ENCODE results near the gene PAM. TPM values are rescaled to one million over a fixed set of nuclear protein-coding genes. Genes with fewer than 3 reads are reported as not detected.

Gene PAM
- total and polyA plus RNA-seq, 3 experiments from 2014 or later: 58.7 to 65.0 (median 59.8) TPM

- Histone ChIP-seq H3K9me3 (ENCODE audit: low read length) (no peaks in the 10 kb centered on the region), H3K36me3 (ENCODE audit: insufficient read depth, low read length) (no peaks in the 10 kb centered on the region), H3K27me3 (ENCODE audit: insufficient read depth, low read length, poor library complexity, severe bottlenecking) (no peaks in the 10 kb centered on the region), H3K4me1 (ENCODE audit: insufficient read depth, low read length) (no peaks in the 10 kb centered on the region), H3K4me3 (ENCODE audit: low read length) (no peak overlapping the region), H3K27ac (ENCODE audit: low read depth, low read length) (no peak overlapping the region)
- H3K27ac Mint-ChIP-seq: no peak overlapping the region
- H3K27me3 Mint-ChIP-seq: no peaks in the 10 kb centered on the region
- no peak overlapping the region for H3K4me3 Mint-ChIP-seq
- ChIA-PET POLR2A (no interaction called here), CTCF (no interaction called here)
- H3K4me1 Mint-ChIP-seq: no peaks in the 10 kb centered on the region
- peaks cover 13 to 41% (median 15%) of the 10 kb centered on the region in 3 donors for H3K36me3 Mint-ChIP-seq
- peaks cover 0 to 2% (median 0%) of the 10 kb centered on the region in 5 donors for H3K9me3 Mint-ChIP-seq
- no peak for DNase-seq
These were observed 250.2 kb downstream of the PAM start for GRCh38 chr5:103005276-103005675.

- no peaks in the 10 kb centered on the region for H3K27me3 ChIP-seq (ENCODE audit: insufficient read depth, low read length, poor library complexity, severe bottlenecking)
- Mint-ChIP-seq H3K4me3 (no peak overlapping the region), H3K36me3 (peaks cover 20 to 45% (median 22%) of the 10 kb centered on the region in 3 donors), H3K4me1 (no peaks in the 10 kb centered on the region), H3K27ac (no peak overlapping the region), H3K27me3 (no peaks in the 10 kb centered on the region), H3K9me3 (peaks cover 0 to 2% (median 0%) of the 10 kb centered on the region in 5 donors)
- ChIA-PET POLR2A (no interaction called here), CTCF (no interaction called here)
- no peak overlapping the region for H3K27ac ChIP-seq (ENCODE audit: low read depth, low read length)
- no peak overlapping the region for H3K4me3 ChIP-seq (ENCODE audit: low read length)
- DNase-seq: no peak
- H3K4me1 ChIP-seq (ENCODE audit: insufficient read depth, low read length): no peaks in the 10 kb centered on the region
- H3K36me3 ChIP-seq (ENCODE audit: insufficient read depth, low read length): no peaks in the 10 kb centered on the region
- H3K9me3 ChIP-seq (ENCODE audit: low read length): no peaks in the 10 kb centered on the region
These were observed 251.8 kb downstream of the PAM start for GRCh38 chr5:103006921-103007320.

- Histone ChIP-seq H3K36me3 (ENCODE audit: insufficient read depth, low read length) (no peaks in the 10 kb centered on the region), H3K9me3 (ENCODE audit: low read length) (no peaks in the 10 kb centered on the region), H3K27ac (ENCODE audit: low read depth, low read length) (no peak overlapping the region), H3K4me3 (ENCODE audit: low read length) (no peak overlapping the region), H3K4me1 (ENCODE audit: insufficient read depth, low read length) (no peaks in the 10 kb centered on the region), H3K27me3 (ENCODE audit: insufficient read depth, low read length, poor library complexity, severe bottlenecking) (no peaks in the 10 kb centered on the region)
- Mint-ChIP-seq H3K4me3 (no peak overlapping the region), H3K9me3 (peaks cover 0 to 2% (median 0%) of the 10 kb centered on the region in 5 donors), H3K36me3 (peaks cover 24 to 53% (median 29%) of the 10 kb centered on the region in 3 donors), H3K27me3 (no peaks in the 10 kb centered on the region), H3K27ac (no peak overlapping the region), H3K4me1 (no peaks in the 10 kb centered on the region)
- CTCF ChIA-PET: no interaction called here
- POLR2A ChIA-PET: no interaction called here
- no peak for DNase-seq
These were observed 255.1 kb downstream of the PAM start for GRCh38 chr5:103010168-103010567.

- DNase-seq: no peak
- no peaks in the 10 kb centered on the region for H3K4me1 ChIP-seq (ENCODE audit: insufficient read depth, low read length)
- no peaks in the 10 kb centered on the region for H3K9me3 Mint-ChIP-seq
- no peak overlapping the region for H3K4me3 Mint-ChIP-seq
- ChIA-PET CTCF (no interaction called here), POLR2A (no interaction called here)
- no peaks in the 10 kb centered on the region for H3K27me3 ChIP-seq (ENCODE audit: insufficient read depth, low read length, poor library complexity, severe bottlenecking)
- no peak overlapping the region for H3K4me3 ChIP-seq (ENCODE audit: low read length)
- no peaks in the 10 kb centered on the region for H3K36me3 ChIP-seq (ENCODE audit: insufficient read depth, low read length)
- no peaks in the 10 kb centered on the region for H3K9me3 ChIP-seq (ENCODE audit: low read length)
- H3K27me3 Mint-ChIP-seq: no peaks in the 10 kb centered on the region
- H3K27ac ChIP-seq (ENCODE audit: low read depth, low read length): no peak overlapping the region
- H3K36me3 Mint-ChIP-seq: peaks cover 23 to 56% (median 24%) of the 10 kb centered on the region in 3 donors
- H3K27ac Mint-ChIP-seq: no peak overlapping the region
- no peaks in the 10 kb centered on the region for H3K4me1 Mint-ChIP-seq
These were observed 258.9 kb downstream of the PAM start for GRCh38 chr5:103013933-103014552.

GRCh38 chr5:103014983-103015382, 259.9 kb downstream of the PAM start:
- H3K36me3 Mint-ChIP-seq: peaks cover 20 to 58% (median 24%) of the 10 kb centered on the region in 3 donors
- ChIA-PET CTCF (no interaction called here), POLR2A (no interaction called here)

GRCh38 chr5:103016167-103016566, 261.1 kb downstream of the PAM start:
- CTCF ChIA-PET: no interaction called here
- Histone ChIP-seq H3K4me3 (ENCODE audit: low read length) (no peak overlapping the region), H3K36me3 (ENCODE audit: insufficient read depth, low read length) (no peaks in the 10 kb centered on the region), H3K27ac (ENCODE audit: low read depth, low read length) (no peak overlapping the region), H3K4me1 (ENCODE audit: insufficient read depth, low read length) (no peaks in the 10 kb centered on the region), H3K9me3 (ENCODE audit: low read length) (no peaks in the 10 kb centered on the region), H3K27me3 (ENCODE audit: insufficient read depth, low read length, poor library complexity, severe bottlenecking) (no peaks in the 10 kb centered on the region)
- Mint-ChIP-seq H3K27me3 (no peaks in the 10 kb centered on the region), H3K9me3 (no peaks in the 10 kb centered on the region), H3K36me3 (peaks cover 19 to 56% (median 20%) of the 10 kb centered on the region in 3 donors), H3K27ac (no peak overlapping the region), H3K4me3 (no peak overlapping the region), H3K4me1 (peaks cover under 1 to 2% (median under 1%) of the 10 kb centered on the region in 3 donors)
- no peak for DNase-seq
- POLR2A ChIA-PET: no interaction called here

More at GRCh38 chr5:103014983-103015382, 259.9 kb downstream of the PAM start:
- Mint-ChIP-seq H3K4me3 (no peak overlapping the region), H3K9me3 (no peaks in the 10 kb centered on the region), H3K27ac (no peak overlapping the region), H3K27me3 (no peaks in the 10 kb centered on the region), H3K4me1 (no peaks in the 10 kb centered on the region)
- Histone ChIP-seq H3K36me3 (ENCODE audit: insufficient read depth, low read length) (no peaks in the 10 kb centered on the region), H3K4me3 (ENCODE audit: low read length) (no peak overlapping the region), H3K27me3 (ENCODE audit: insufficient read depth, low read length, poor library complexity, severe bottlenecking) (no peaks in the 10 kb centered on the region), H3K27ac (ENCODE audit: low read depth, low read length) (no peak overlapping the region), H3K4me1 (ENCODE audit: insufficient read depth, low read length) (no peaks in the 10 kb centered on the region), H3K9me3 (ENCODE audit: low read length) (no peaks in the 10 kb centered on the region)
- no peak for DNase-seq

- Mint-ChIP-seq H3K27ac (no peak overlapping the region), H3K27me3 (no peaks in the 10 kb centered on the region), H3K36me3 (peaks cover 6 to 59% (median 13%) of the 10 kb centered on the region in 3 donors), H3K4me3 (no peak overlapping the region), H3K4me1 (peaks cover 5 to 6% (median 6%) of the 10 kb centered on the region in 3 donors), H3K9me3 (no peaks in the 10 kb centered on the region)
- POLR2A ChIA-PET: no interaction called here
- CTCF ChIA-PET: no interaction called here
- Histone ChIP-seq H3K4me1 (ENCODE audit: insufficient read depth, low read length) (no peaks in the 10 kb centered on the region), H3K36me3 (ENCODE audit: insufficient read depth, low read length) (no peaks in the 10 kb centered on the region), H3K4me3 (ENCODE audit: low read length) (no peak overlapping the region), H3K27ac (ENCODE audit: low read depth, low read length) (no peak overlapping the region), H3K27me3 (ENCODE audit: insufficient read depth, low read length, poor library complexity, severe bottlenecking) (no peaks in the 10 kb centered on the region), H3K9me3 (ENCODE audit: low read length) (no peaks in the 10 kb centered on the region)
- DNase-seq: no peak
These were observed 264.7 kb downstream of the PAM start for GRCh38 chr5:103019804-103020203.

GRCh38 chr5:103021314-103021713, 266.2 kb downstream of the PAM start:
- DNase-seq: no peak
- Histone ChIP-seq H3K4me1 (ENCODE audit: insufficient read depth, low read length) (no peaks in the 10 kb centered on the region), H3K27me3 (ENCODE audit: insufficient read depth, low read length, poor library complexity, severe bottlenecking) (no peaks in the 10 kb centered on the region), H3K36me3 (ENCODE audit: insufficient read depth, low read length) (no peaks in the 10 kb centered on the region), H3K27ac (ENCODE audit: low read depth, low read length) (no peak overlapping the region), H3K4me3 (ENCODE audit: low read length) (no peak overlapping the region), H3K9me3 (ENCODE audit: low read length) (no peaks in the 10 kb centered on the region)
- ChIA-PET POLR2A (no interaction called here), CTCF (no interaction called here)
- Mint-ChIP-seq H3K4me3 (no peak overlapping the region), H3K27me3 (no peaks in the 10 kb centered on the region), H3K4me1 (peaks cover 5 to 6% (median 6%) of the 10 kb centered on the region in 3 donors), H3K27ac (peak overlapping the region in 1 of 8 donors; percentile 37), H3K9me3 (no peaks in the 10 kb centered on the region), H3K36me3 (peaks cover 10 to 64% (median 11%) of the 10 kb centered on the region in 3 donors)

Data from CD8-positive, alpha-beta memory T cell (primary cell).